Measurements from ENCODE around the gene PERM1. TPM values are rescaled to one million over a fixed set of nuclear protein-coding genes. Genes with fewer than 3 reads are reported as not detected.
A peak's percentile ranks its signal among the peaks of the same experiment; 100 is the strongest.

The PERM1 gene
- total RNA-seq, 2 donors from 2014 or later, result not detected

- WGBS, 2 experiments (ENCODE audit: insufficient coverage in 1 of 2, insufficient read length in 1 of 2), result 88 to 100% methylated on average over 4 to 21 of the region's 21 CpGs
- H3K4me1 Mint-ChIP-seq, result peaks cover 16% of the 10 kb centered on the region
- H3K9me3 Mint-ChIP-seq, result no peaks in the 10 kb centered on the region
- TF ChIP-seq CTCF (conservative IDR thresholded peaks at IDR 0.05), result no peak
- no peak overlapping the region for H3K4me3 Mint-ChIP-seq
- Histone ChIP-seq H3K4me3 (ENCODE audit: low read length) (no peak overlapping the region), H3K9me3 (ENCODE audit: control insufficient read depth, low read length) (no peaks in the 10 kb centered on the region), H3K27ac (ENCODE audit: low read depth, low read length) (no peak overlapping the region), H3K4me1 (ENCODE audit: control insufficient read depth, insufficient read depth, low read length) (peaks cover 18% of the 10 kb centered on the region), H3K36me3 (ENCODE audit: control insufficient read depth, insufficient read depth, low read length) (peaks cover 37% of the 10 kb centered on the region), H3K9ac (ENCODE audit: extremely low read depth, low read length, poor library complexity, severe bottlenecking) (no peak overlapping the region), H3K27me3 (ENCODE audit: control insufficient read depth, insufficient read depth, low read length, poor library complexity, severe bottlenecking) (no peaks in the 10 kb centered on the region)
- DNase-seq, result no peak
- H3K36me3 Mint-ChIP-seq (ENCODE audit: low read depth), result peaks cover 21% of the 10 kb centered on the region
- H3K27ac Mint-ChIP-seq, result no peak overlapping the region
- H3K27me3 Mint-ChIP-seq (ENCODE audit: insufficient read depth), result peaks cover 15% of the 10 kb centered on the region
These were observed 44.9 kb upstream of the PERM1 start for GRCh38 chr1:1026599-1027413.

GRCh38 chr1:1025730-1026129, 43.8 kb upstream of the PERM1 start:
- Mint-ChIP-seq H3K27ac (peak overlapping the region; percentile 35), H3K4me1 (peaks cover 16% of the 10 kb centered on the region), H3K4me3 (no peak overlapping the region), H3K36me3 (ENCODE audit: low read depth) (peaks cover 21% of the 10 kb centered on the region), H3K9me3 (no peaks in the 10 kb centered on the region), H3K27me3 (ENCODE audit: insufficient read depth) (peaks cover 13% of the 10 kb centered on the region)
- Histone ChIP-seq H3K9ac (ENCODE audit: extremely low read depth, low read length, poor library complexity, severe bottlenecking) (no peak overlapping the region), H3K4me1 (ENCODE audit: control insufficient read depth, insufficient read depth, low read length) (peaks cover 23% of the 10 kb centered on the region), H3K27ac (ENCODE audit: low read depth, low read length) (no peak overlapping the region), H3K4me3 (ENCODE audit: low read length) (no peak overlapping the region), H3K27me3 (ENCODE audit: control insufficient read depth, insufficient read depth, low read length, poor library complexity, severe bottlenecking) (no peaks in the 10 kb centered on the region), H3K9me3 (ENCODE audit: control insufficient read depth, low read length) (no peaks in the 10 kb centered on the region), H3K36me3 (ENCODE audit: control insufficient read depth, insufficient read depth, low read length) (peaks cover 37% of the 10 kb centered on the region)
- DNase-seq, result no peak
- TF ChIP-seq CTCF (conservative IDR thresholded peaks at IDR 0.05), result no peak
- WGBS, 2 experiments (ENCODE audit: insufficient coverage in 1 of 2, insufficient read length in 1 of 2), result 92 to 100% methylated on average over 1 to 8 of the region's 10 CpGs

- peak overlapping the region; percentile 81 for H3K27ac Mint-ChIP-seq
- Histone ChIP-seq H3K9me3 (ENCODE audit: control insufficient read depth, low read length) (no peaks in the 10 kb centered on the region), H3K27ac (ENCODE audit: low read depth, low read length) (peak overlapping the region; percentile 44), H3K4me3 (ENCODE audit: low read length) (no peak overlapping the region), H3K27me3 (ENCODE audit: control insufficient read depth, insufficient read depth, low read length, poor library complexity, severe bottlenecking) (no peaks in the 10 kb centered on the region), H3K36me3 (ENCODE audit: control insufficient read depth, insufficient read depth, low read length) (peaks cover 37% of the 10 kb centered on the region), H3K9ac (ENCODE audit: extremely low read depth, low read length, poor library complexity, severe bottlenecking) (peak overlapping the region; percentile 68), H3K4me1 (ENCODE audit: control insufficient read depth, insufficient read depth, low read length) (peaks cover 23% of the 10 kb centered on the region)
- H3K4me1 Mint-ChIP-seq, result peaks cover 16% of the 10 kb centered on the region
- H3K27me3 Mint-ChIP-seq (ENCODE audit: insufficient read depth), result peaks cover 13% of the 10 kb centered on the region
- peaks cover 21% of the 10 kb centered on the region for H3K36me3 Mint-ChIP-seq (ENCODE audit: low read depth)
- no peaks in the 10 kb centered on the region for H3K9me3 Mint-ChIP-seq
- DNase-seq, result peak; percentile 95
- H3K4me3 Mint-ChIP-seq, result peak overlapping the region; percentile 16
- TF ChIP-seq CTCF (conservative IDR thresholded peaks at IDR 0.05), result no peak
- 75 to 93% methylated on average over 6 to 31 of the region's 31 CpGs for WGBS, 2 experiments (ENCODE audit: insufficient coverage in 1 of 2, insufficient read length in 1 of 2)
These were observed 43.1 kb upstream of the PERM1 start for GRCh38 chr1:1024771-1025699.
